ENCODE results near the gene MTG1. TPM values are rescaled to one million over a fixed set of nuclear protein-coding genes. Genes with fewer than 3 reads are reported as not detected.
"Not testable (repeated sequence)": the region's sequence is repeated elsewhere in the genome, so short reads cannot be mapped to it uniquely, and the experiment has no call there.

The MTG1 gene
- total RNA-seq, 1 donor from 2014 or later: 33.0 TPM

DNA sequence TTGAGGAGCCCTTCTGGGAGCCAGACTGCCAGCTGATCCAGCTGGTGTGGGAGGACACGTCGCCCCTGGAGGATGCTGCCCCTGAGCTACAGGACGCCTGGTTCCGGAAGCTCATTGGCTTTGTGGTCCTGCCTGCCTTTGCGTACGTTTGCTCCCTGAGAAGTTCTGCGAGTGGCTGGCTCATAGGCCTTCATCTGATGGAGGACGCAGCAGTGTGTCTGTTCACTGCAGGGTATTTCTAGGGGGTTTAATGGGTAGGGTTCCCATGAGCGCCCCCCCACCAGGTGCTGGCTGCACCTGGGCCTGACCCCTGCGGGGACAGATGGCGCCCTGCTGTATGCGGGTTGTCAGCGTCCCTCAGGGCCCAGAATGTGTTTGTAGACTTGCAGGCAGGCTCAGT, 9.9 kb upstream of the MTG1 start:
- no peak overlapping the region for H3K27ac ChIP-seq
- no peak overlapping the region for H3K4me3 ChIP-seq
- intact Hi-C loops (cut with DNase I): no loop called here
- ATAC-seq (no peak), DNase-seq (peak; percentile 43)
- H3K27me3 ChIP-seq: no peaks in the 10 kb centered on the region
- H3K9me3 ChIP-seq: no peaks in the 10 kb centered on the region
- no peaks in the 10 kb centered on the region for H3K36me3 ChIP-seq
- no peaks in the 10 kb centered on the region for H3K4me1 ChIP-seq
- TF ChIP-seq, protein P1, sequence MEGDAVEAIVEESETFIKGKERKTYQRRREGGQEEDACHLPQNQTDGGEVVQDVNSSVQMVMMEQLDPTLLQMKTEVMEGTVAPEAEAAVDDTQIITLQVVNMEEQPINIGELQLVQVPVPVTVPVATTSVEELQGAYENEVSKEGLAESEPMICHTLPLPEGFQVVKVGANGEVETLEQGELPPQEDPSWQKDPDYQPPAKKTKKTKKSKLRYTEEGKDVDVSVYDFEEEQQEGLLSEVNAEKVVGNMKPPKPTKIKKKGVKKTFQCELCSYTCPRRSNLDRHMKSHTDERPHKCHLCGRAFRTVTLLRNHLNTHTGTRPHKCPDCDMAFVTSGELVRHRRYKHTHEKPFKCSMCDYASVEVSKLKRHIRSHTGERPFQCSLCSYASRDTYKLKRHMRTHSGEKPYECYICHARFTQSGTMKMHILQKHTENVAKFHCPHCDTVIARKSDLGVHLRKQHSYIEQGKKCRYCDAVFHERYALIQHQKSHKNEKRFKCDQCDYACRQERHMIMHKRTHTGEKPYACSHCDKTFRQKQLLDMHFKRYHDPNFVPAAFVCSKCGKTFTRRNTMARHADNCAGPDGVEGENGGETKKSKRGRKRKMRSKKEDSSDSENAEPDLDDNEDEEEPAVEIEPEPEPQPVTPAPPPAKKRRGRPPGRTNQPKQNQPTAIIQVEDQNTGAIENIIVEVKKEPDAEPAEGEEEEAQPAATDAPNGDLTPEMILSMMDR (IDR thresholded peaks at IDR 0.05): no peak

DNA sequence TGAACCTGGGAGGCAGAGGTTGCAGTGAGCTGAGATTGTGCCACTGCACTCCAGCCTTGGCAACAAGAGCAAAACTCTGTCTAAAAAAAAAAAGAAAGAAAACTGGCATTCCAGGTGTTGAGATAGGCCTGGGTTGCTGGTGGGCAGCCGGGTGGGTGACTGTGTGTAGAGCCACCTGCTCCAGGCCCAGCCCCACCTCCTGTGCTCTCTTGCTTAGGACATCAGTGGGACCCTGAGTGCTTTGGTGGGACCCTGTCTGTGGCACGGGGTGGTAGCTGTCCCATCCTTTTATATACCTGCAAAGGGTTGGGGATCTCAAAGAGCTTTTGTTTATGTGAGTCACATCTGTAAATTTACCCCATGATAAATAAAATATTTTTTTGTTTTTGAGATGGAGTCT, 8.7 kb upstream of the MTG1 start:
- ATAC-seq: no peak
- Histone ChIP-seq H3K27ac (no peak overlapping the region), H3K27me3 (no peaks in the 10 kb centered on the region), H3K4me1 (no peaks in the 10 kb centered on the region), H3K9me3 (no peaks in the 10 kb centered on the region), H3K4me3 (no peak overlapping the region), H3K36me3 (no peaks in the 10 kb centered on the region)
- TF ChIP-seq, protein P1 (IDR thresholded peaks at IDR 0.05): no peak
- DNase-seq: peak; percentile 21
- intact Hi-C loops (cut with DNase I): no loop called here

DNA sequence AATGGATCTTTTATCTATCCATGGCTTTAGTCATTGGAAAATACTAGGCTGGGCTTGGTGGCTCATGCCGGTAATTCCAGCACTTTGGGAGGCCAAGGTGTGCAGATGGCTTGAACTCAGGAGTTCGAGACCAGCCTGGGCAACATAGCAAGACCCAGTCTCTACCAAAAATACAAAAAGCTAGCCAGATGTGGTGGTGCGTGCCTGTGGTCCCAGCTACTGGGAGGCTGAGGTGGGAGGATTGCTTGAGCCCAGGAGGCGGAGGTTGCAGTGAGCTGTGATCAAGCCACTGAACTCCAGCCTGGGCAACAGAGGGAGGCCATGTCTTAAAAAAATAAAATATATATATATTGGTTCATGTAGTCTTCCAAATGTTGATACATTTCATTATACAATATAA, 7.0 kb upstream of the MTG1 start:
- H3K27me3 ChIP-seq; H3K27ac ChIP-seq; H3K4me1 ChIP-seq; intact Hi-C loops (cut with DNase I); H3K4me3 ChIP-seq; H3K36me3 ChIP-seq; H3K9me3 ChIP-seq; ATAC-seq; DNase-seq: not testable (repeated sequence)

DNA sequence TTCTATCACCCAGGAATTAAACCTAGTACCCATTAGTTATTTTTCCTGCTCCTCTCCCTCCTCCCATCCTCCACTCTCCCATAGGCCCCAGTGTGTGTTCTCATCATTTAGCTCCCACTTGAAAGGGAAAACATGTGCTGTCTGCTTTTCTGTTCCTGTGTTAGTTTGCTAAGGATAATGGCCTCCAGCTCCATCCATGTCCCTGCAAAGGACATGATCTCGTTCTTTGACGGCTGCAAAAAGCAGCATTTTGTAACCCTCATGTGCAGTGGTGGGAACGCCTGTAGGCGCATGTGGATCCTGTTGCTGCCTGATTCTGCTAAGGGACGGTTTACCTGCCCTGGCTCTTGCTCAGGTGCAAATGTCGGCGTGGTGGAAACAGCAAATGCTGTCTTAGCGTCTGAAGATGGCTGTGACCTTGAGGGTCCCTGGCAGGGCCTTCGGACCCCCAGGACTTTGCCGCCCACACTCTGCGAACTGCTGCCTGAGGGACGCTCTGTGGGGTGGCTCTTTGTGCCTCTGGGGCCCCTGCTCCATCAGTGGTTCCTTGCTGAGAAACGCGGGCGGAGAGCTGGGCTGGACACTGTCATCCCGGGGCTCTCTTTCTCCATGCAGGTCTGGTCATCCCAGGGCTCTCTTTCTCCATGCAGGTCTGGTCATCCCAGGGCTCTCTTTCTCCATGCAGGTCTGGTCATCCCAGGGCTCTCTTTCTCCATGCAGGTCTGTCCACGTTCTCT, 5.6 kb upstream of the MTG1 start:
- Histone ChIP-seq H3K4me1 (peaks cover 2% of the 10 kb centered on the region), H3K4me3 (peak overlapping the region; percentile 28), H3K36me3 (no peaks in the 10 kb centered on the region), H3K9me3 (no peaks in the 10 kb centered on the region), H3K27me3 (no peaks in the 10 kb centered on the region), H3K27ac (peak overlapping the region; percentile 24)
- ATAC-seq (no peak), DNase-seq (peak; percentile 53)
- intact Hi-C loops (cut with DNase I): no loop called here
- TF ChIP-seq, protein P1 (IDR thresholded peaks at IDR 0.05): no peak

DNA sequence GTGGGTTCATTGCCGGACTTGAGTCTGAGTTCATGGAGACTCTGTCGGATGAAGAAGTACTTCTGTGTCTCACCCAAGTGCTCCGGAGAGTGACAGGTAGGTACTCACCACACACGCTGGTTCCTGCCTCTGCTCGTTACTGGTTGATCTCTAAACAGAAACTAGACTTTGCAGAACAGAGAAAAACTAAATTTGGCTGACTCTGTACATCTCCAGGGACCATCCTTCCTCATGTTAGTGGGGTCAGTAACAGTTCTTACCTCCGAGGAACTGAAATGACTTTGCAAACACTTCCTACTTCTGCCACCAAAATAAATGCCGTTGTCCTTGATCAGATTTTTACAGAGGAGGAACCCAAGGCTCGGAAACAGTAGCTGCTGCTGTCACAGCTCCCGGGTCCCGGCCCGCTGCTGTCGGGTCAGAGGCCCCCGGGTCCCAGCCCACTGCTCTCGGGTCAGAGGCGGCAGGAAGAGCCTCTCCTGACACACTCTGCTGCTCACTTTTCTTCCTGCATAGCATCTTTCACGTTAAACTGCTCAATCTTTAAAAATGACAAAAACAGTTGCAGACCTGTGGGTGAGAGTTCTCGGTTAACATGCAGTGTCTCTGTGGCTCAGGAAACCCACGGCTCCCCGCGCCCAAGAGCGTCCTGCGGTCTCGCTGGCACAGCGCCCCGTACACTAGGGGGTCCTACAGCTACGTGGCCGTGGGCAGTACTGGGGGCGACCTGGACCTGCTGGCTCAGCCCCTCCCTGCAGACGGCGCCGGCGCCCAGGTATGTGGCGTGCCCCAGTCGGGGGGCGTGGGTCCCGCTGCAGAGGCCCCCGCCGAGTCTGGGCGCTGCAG, 4.8 kb upstream of the MTG1 start:
- DNase-seq: peak; percentile 70
- peaks cover 2% of the 10 kb centered on the region for H3K4me1 ChIP-seq
- H3K27me3 ChIP-seq: no peaks in the 10 kb centered on the region
- H3K9me3 ChIP-seq: no peaks in the 10 kb centered on the region
- peak overlapping the region; percentile 28 for H3K4me3 ChIP-seq
- intact Hi-C loops (cut with DNase I): no loop called here
- no peaks in the 10 kb centered on the region for H3K36me3 ChIP-seq
- peak overlapping the region; percentile 24 for H3K27ac ChIP-seq
- TF ChIP-seq, protein P1 (IDR thresholded peaks at IDR 0.05): no peak
- ATAC-seq: no peak

DNA sequence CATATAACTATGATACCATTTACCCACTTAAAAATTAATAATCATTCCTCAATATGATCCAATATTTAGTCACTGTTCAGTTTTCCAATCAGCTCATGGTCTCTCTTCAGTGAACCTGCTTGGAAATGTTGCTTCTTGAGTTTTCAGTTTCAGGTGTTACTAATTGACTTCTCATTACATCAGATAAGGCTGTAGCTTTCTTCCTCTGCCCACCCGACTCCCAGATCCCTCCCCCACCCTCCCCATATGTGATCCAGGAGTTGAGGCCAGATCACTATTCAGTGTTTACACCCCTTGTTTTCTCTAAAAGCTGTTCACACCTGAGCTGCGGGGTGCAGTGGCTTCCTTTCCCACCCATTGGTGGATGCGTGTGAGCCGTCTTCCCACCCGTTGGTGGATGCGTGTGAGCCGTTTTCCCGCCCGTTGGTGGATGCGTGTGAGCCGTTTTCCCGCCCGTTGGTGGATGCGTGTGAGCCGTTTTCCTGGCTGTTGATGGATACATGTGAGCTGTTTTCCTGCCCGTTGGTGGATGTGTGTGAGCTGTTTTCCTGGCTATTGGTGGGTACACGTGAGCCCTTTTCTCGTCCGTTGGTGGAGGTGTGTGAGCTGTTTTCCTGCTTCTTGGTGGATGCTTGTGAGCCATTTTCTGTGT, 3.2 kb upstream of the MTG1 start:
- ATAC-seq (no peak), DNase-seq (peak; percentile 36)
- Histone ChIP-seq H3K4me3 (no peak overlapping the region), H3K4me1 (peaks cover 8% of the 10 kb centered on the region), H3K36me3 (peaks cover 2% of the 10 kb centered on the region), H3K27ac (no peak overlapping the region), H3K27me3 (no peaks in the 10 kb centered on the region), H3K9me3 (no peaks in the 10 kb centered on the region)
- TF ChIP-seq, protein P1 (IDR thresholded peaks at IDR 0.05): no peak
- intact Hi-C loops (cut with DNase I): no loop called here
